Stromal cell of bone marrow (primary cell): ENCODE data around the gene BHLHE23.
"Not testable (repeated sequence)": the region's sequence is repeated elsewhere in the genome, so short reads cannot be mapped to it uniquely, and the experiment has no call there.

Experiments used
- DNase-seq: peaks from one replicate; pipeline ENCODE4 v3.0.0-alpha.2; 2012; ENCODE audit warnings: low read depth

The BHLHE23 gene

DNA sequence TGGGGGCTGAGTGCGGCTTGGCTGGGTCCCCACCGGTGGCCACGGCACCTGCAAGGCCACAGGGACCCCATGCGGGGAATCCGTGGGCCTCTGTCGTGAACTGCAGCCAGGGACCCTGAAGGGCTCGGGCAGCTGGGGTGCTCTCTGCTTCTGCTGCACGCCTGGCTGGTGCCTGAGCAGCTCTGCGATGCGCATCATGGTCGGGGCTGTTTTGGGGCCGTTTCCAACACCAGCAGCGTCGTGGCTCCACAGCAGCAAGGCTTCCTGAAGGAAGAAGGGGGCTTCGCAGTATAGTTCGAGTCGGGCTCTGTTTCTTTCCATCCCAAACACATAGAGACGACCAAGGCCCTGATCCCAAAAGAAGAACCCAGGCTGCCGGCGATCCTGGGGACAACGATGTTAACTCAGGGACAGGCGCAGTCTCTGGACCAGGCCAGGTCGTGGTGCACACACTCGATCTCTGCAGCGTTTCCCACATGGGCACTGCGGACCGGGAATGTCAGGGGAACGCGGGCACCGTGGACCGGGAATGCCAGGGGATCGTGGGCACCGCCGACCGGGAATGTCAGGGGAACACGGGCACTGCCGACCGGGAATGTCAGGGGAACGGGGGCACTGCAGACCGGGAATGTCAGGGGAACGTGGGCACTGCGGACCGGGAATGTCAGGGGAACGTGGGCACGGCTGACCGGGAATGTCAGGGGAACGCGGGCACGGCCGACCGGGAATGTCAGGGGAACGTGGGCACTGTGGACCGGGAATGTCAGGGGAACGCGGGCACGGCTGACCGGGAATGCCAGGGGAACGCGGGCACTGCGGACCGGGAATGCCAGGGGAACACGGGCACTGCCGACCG is 36.8 kb upstream of the BHLHE23 start:
- no peak for DNase-seq

DNA sequence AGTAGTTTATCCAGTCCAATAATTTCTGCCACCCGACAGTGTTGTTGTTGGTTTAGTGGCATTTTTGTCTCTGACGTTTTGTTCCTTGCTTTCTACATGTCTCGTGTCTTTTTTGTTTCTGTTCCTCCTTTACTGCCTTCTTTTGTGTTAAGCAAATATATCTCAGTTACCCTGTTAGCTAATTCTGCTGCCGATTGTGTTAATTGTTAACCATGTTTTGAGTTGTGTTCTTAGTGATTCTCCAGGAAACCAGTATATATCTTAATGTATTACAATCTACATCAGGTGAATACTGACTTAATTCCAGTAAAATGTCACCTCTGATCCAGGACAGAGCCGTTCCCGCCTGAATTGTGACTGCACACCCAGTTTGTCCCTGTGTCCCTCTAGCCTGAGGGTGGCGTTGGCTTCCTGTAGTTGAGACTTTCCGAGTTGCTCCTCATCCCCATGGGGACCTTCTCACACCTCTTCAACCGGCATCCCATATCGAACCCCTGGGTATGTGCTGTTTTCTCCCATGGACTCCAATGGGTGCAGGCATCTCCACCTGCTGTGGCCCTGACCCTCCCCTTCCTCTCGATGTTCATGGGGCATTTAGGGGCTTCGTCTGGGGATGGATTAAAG is 35.8 kb upstream of the BHLHE23 start:
- no peak for DNase-seq

DNA sequence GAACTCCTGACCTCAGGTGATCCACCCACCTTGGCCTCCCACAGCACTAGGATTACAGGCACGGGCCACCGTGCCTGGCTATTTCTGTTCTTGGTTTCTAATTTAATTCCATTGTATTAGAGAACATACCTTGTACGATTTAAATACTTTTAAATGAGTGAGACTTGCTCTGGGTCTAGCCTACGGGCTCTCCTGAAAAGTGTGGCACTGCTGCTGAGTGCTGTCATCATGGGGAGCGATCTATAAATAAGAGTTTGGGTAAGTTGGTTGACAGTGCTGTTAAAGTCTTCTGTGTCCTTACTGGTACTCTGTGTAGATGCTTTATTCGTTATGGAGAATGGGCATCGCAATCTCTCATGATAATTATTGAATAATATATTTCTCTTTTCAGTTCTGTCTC is 35.0 kb upstream of the BHLHE23 start:
- DNase-seq: no peak

DNA sequence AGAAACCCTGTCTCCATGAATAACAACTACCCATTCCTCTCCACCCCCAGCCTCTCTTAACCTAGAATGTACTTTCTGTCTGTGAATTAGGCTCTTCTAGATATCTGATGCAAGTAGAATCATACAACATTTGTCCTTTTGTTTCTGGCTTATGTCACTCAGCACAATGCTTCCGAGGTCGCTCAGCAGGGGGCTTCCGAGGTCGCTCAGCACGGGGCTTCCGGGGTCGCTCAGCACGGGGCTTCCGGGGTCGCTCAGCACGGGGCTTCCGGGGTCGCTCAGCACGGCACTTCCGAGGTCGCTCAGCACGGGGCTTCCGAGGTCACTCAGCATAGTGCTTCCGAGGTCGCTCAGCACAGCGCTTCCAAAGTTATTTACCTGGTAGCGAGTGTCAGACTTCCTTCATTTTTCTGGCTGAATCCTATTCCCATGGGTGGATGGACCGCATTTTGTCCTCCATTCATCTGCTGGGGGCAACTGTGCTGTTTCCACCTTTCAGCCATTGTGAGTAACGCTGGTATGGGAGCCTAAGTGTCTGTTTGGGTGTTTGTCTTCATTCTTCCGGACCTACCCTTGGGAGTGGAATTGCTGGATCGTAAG is 31.0 kb upstream of the BHLHE23 start:
- DNase-seq: no peak

DNA sequence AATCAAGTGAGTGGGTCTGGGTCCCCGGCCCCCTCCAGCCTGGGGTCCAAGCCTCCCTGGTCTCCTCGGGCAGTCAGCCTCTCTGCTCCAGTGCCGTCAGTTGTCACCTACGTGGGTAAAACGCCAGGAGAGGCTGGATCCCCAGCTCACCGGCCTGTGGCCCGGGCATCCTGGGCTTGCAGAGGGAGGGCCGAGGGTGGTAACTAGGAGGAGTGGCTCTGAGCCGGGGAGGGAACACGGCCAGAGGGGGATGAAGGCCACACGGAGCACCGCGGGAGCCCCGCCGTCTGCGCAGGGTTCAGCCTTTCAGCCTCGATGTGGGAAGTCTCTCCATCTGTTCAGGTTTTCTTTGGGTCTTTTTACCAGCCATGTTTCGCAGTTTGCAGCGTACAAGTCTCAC is 29.5 kb upstream of the BHLHE23 start:
- no peak for DNase-seq

DNA sequence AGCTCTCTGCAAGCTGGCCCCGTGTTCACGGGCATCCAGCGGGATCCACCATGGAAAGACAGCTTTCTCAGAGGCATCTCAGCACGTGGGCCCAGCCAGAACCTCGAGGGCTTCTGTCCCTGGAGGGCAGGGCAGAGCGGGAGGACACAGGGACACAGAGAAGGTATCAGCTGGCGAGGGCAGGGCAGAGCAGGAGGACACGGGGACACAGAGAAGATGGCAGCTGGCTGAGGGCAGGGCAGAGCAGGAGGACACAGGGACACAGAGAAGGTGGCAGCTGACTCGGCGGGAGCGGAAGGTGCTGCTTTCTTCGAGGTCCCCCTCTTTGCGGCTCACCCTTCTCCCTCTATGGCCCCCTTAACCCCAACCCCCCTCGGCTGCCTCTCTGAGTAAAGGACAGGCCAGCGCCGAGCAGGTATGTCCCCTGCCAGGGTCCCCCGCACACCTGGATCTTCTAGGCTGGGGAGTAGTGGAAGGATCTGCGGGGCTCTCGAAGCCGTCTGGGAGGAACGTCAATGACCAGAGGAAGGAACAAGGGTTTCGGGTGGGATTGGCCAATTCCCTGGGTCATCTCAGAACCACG is 28.9 kb upstream of the BHLHE23 start:
- DNase-seq: no peak

DNA sequence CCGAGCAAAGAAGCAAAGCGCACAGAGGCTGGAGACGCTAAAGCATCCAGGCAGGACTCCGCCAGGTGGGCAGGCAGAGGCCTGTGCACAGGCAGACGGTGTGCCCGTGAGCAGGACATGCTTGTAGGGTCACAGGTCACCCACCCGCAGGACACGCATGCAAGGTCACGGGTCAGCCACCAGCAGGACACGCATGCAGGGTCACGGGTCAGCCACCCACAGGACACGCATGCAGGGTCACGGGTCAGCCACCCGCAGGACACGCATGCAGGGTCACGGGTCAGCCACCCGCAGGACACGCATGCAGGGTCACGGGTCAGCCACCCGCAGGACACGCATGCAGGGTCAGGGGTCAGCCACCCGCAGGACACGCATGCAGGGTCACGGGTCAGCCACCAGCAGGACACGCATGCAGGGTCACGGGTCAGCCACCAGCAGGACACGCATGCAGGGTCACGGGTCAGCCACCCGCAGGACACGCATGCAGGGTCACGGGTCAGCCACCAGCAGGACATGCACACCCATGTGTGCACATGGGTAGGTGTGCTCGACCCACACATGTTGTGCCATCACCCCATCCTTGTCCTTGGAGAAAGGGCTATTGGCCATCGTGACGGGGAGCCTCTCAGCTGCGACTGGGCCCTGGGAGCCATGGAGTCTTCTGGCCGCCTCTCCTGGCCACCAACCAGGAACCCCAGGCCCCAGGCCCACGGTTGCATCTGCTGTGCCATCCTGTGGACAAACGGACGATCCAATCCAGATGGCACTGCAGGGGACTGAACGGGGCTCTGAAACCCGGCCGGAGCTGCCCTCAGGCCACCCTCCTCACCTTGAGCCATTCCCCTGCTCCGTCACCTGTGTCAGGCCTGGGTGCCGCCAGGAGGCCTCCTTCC is 28.2 kb upstream of the BHLHE23 start:
- DNase-seq: not testable (repeated sequence)

DNA sequence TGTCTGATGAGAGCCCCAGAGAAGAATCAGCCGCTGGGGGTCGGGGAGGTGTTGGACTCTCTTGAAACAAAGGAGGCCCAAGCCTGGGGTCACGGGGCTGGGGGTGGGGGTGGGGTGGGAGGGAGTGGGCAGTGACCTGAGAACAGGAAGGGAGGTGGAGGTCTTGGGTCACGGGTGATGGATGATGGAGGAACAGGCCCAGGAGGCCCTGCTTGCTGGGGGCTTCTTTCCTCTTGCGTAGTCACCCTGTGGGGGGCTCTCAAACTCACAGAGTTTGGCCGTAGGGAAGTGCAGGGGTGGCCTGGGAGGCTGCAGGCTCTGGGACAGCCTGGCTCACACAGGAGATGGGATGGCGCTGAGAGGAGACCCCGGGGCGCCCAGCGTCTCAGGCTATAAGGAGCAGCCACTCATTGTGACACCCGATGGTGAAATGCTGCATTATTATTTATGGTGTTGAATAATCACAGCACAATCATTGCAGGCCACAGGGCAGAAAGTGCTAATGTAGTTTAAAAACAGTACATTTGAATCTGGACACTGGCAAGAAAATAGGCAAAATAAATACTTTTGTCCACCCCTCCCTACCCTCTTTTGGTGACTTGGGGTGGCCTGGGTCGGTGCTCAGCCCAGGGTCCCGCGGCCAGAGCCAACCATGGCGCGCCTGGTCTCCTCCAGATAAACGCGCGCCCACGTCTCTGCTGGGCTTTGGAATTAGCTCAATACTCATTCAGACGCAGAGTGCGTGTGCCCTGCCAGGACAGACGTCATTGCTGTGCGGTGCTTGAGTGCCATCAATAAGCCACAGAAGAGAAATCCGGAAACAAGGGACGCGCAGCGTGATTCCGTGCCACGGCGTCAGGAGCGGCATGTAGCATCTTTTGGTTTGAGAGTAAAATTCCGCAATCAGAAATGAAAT is 27.3 kb upstream of the BHLHE23 start:
- DNase-seq: no peak

DNA sequence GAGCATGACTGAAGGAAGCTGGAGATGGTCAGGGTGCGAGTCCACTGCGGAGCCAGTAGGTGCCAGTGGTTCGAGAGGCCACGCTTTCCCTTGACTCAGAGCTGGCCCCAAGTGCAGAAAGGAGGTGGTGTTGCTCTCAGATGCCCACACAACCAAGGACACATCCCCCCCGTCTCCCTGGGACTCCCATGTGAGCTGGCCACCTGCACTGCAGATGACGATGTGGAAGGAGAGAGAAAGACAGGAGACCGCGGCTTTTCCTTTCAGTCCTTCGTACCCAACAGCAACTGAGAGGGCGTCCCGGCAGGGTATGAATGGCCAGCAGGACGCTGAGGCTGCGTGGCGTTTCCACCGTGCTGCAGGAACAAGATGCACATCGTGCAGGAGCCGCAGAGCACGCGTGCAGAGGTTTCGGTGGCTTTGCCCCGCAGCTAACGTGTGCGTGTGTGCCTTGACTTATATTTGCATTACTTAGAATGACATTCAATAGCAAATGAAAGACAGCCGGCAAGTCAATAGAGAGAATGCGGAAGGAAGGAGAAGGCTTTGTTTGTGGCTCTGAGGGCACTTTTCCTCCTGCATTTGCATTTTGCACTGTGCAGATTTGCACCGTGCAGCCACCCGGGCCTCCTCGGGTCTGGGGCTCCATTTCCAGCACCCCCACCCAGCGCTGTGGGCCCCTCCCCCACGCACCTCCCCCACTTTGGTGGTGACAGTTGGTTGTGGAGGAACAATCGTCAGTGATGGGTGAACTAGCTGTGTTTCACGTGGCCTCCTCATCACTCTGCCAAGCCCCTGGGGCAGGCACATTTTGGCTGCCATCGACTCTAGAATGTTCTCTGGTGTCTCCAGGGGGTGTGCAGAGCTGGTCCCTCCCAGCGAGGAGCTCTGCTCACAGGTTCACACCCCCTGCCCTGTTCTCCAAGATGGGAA is 26.4 kb upstream of the BHLHE23 start:
- DNase-seq: no peak

DNA sequence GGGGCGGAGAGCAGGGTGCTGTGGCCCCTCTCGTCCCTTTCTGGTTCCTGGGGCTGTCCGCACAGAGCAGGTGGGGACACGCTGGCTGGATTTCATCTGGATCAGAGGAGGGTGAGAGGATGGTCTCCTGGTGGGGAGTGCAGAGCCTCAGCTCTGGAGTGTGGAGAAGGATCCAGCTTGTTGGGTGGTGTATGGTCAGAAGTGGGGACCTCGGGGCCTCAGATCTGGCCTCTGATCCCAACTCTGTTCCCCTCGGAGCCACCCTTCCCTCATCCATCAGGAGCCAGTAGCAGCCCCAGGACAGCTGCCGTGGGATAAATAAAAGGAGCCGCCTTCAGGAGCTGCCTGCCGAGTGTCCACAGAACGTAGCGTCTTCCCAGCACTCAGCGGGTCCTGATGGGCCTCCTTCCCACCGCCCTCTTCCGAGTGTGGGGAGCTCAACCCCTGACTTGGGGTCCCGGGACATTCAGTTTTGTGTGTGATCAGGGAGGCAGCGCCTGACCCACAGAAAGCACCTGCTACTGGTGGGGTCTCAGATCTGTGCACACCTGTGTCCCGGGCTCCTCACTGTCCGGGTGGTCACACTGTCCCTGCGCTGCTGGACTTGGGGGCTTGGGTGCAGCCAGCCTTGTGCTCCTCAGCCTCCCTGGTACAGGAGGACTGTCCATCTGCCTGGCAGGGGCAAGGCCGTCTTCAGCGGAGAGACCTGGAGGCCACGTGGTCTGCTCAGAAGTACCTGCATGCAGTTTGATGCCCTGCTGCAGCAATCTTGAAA is 25.4 kb upstream of the BHLHE23 start:
- no peak for DNase-seq

DNA sequence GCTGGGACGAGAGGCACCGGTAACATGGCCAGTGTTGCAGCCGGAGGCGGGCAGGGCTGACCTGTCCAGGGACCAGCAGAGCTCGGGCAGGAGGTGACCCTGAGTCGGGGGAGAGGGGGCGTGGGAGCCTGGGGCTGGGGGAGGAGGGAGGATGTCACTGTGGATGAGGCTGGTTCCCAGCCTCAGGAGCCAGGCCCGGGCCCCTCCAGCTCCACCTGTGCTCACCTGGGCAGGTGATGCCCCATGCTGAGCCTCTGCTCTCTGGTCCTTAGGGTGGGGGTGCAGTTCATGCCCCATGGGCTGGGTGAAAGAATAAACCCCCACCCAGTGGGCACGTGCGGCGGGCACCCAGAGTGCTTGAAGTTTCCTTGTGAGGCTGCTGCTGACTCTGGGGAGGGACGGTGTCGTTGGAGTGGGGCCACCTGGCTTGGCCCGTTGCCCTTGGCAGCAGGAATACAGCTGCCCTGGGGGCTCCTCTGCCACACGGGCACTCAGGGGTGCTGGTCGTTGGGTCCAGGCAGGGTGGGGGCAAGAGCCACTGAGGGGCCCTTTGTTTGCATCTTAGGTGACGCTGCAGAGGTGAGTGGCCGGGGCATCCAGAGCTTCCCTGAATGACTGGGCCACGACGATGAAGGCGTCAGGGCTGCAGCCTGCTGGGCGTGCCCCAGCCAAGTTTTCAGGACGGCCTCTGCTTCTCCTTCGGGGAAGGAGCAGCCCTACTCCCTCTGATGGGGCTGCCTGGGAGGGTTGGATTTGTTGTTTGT is 24.7 kb upstream of the BHLHE23 start:
- no peak for DNase-seq

DNA sequence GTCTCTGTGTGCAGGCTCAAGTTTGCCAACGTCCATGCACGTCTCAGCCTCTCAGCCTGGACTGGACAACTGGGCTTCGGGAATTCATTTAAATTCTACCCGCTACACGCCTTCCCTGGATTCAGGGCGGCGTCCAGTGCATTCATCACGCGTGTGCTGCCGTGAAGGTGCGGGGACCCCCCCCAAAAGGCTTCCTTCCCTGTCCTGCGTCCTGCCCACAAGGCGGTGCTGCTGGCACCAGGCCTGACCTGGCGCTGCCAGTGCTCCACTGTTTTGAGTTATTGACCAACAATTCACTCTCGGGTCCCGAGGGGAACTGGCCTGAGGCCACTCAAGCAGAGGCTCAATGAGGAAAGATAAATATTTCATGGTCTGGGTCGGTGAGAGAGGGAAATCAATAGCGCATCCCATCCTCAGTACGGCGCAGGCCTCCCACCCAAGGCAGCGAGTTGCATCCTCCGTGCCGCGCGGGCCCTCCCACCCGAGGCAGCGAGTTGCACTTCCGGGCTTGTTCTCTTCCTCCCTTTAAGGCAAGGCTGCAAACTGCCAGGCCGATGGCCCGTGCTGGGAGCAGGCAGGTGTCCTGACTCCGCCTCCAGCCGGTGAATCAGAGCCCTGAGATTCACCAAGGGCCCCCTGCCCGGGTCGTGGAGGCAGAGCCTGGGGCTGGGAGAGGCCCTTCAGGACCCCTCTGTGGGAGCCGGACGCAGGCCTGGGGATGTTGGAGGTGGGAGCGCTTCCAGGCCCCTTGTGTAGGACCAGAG is 22.8 kb upstream of the BHLHE23 start:
- DNase-seq: no peak

DNA sequence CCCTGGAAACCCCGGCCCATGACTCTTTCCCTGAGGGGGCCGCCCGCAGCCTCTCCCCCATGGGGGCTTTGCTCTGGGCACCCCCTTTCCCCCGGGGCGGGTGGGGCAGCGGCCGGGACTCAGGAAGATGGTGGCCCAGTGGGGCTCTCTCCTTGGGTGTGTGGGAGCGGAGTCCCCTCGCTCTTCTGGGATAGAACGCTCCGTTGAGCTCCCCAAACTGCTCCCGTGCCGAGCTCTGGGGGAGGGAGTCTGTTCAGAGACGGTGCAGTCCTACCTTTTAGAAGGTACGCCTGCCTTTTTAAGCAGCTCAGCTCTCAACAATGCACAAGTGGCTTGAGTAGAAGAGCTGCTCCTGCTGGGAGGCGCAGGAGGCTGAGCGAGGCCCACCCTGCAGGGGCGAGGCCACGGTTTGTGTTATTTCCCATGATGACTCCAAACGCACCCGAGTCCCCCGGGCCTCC is 21.7 kb upstream of the BHLHE23 start:
- DNase-seq: no peak

DNA sequence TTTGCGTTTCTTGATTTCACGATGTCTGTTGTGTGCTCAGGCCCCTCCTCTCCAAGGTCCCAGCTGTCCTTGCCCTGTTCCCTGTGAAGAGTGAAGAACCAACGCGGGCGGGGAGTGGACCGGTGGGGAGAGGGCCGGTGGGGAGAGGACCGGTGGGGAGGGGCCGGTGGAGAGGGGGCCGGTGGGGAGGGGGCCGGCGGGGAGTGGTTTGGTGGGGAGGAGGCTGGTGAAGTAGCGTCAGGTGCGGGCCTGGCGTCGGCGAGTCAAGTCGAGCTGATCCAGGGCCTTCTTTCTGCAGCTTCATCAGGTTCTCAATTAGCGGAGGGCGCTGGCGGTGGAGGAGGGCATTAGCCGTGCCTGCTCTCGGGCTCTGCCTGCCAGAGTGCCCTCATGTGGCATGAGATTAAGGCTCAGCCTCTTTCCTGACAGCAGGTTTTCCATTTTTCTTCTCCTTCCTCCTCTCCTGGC is 21.2 kb upstream of the BHLHE23 start:
- no peak for DNase-seq

DNA sequence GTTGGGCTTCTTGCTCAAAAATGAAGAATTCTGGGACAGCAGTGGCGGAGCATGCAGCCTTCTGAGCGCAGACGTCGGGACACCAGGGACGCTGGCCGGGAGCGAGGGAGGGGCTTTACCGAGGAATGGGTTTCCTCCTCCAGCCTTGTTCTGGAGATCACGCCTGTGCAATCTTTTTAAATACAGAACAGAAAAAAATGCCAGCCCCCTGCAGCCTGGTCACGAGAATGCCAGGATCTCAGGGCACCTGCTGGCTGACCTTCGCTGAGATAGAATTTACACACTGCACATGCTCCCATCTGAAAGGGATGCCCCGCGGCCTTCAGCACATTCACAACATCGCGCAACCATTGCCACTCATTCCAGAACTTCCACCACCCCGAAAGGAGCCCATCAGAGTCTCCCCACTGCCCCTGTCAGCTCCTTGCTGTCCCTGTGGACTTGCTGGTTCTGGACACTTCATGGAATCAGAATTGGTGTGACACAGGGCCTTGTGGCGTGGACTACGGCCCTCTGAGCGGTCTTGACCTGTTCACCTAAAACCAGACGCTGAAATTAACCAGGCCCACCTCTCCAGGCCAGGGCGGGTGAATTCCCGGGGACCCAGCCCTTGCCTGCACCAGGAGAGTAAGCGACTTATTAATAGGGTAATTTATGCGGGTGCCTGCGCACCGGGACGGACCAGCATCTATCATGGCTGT is 20.6 kb upstream of the BHLHE23 start:
- DNase-seq: no peak

DNA sequence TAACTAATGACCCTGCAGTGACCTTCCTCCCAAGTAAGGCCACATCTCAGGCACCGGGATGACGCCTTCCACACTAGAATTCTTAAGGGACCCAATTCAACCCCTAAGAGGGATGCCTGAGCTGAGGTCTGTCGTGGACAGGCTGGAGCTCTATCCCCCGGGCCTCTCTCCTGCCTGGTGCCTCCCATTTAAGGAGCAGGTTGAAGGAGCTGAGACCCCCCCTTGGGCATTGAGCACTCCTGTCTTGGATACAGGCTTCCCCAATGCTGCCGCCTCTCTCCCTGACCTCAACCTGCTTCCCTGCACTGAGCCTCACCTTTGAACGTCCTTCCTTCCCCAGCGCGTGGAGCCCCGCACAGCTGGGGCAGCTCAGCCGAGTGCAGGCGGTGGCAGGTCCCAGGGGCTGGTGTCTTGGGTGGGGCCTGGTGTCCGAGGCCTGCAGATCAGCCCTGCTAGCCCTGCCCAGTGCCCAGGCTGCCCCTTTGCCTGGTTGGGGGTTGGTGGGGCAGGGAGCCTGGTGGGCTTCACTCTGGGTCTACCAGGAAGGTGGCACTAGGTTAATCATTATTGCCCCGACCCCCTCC is 19.9 kb upstream of the BHLHE23 start:
- no peak for DNase-seq
